ENCODE measurements around the gene YIF1B.

Gene YIF1B

GRCh38 chr19:38284422-38284821 is 31.3 kb downstream of the YIF1B start:
- no peak for TF ChIP-seq CTCF (IDR thresholded peaks at IDR 0.05)

- no peak for TF ChIP-seq CTCF (IDR thresholded peaks at IDR 0.05)
Measured at GRCh38 chr19:38283271-38283670, 32.5 kb downstream of the YIF1B start.

GRCh38 chr19:38281811-38282566 is 33.8 kb downstream of the YIF1B start:
- TF ChIP-seq CTCF (IDR thresholded peaks at IDR 0.05), result no peak

GRCh38 chr19:38280030-38280921 is 35.5 kb downstream of the YIF1B start:
- no peak for TF ChIP-seq CTCF (IDR thresholded peaks at IDR 0.05)

GRCh38 chr19:38278751-38279150 is 37.0 kb downstream of the YIF1B start:
- TF ChIP-seq CTCF (IDR thresholded peaks at IDR 0.05), result no peak

- TF ChIP-seq CTCF (IDR thresholded peaks at IDR 0.05), result no peak
Measured at GRCh38 chr19:38277969-38278680, 37.6 kb downstream of the YIF1B start.

- TF ChIP-seq CTCF (IDR thresholded peaks at IDR 0.05), result no peak
Measured at GRCh38 chr19:38277549-38277948, 38.2 kb downstream of the YIF1B start.
